A549 (cell line): Measurements from ENCODE around the gene ACP3. TPM values are rescaled to one million over a fixed set of nuclear protein-coding genes. Genes with fewer than 3 reads are reported as not detected.

ENCODE experiments used
- ATAC-seq, 2 experiments: fragments of 200-7000 bp in 1 of 2; fragments of >200 bp in 1 of 2; cut with Nextera tagmentation in 1 of 2; cut with Tn5 transposase in 1 of 2; 3 replicates each; pipeline versions ENCODE4 v1.8.0 to v1.9.1; 2018 to 2020; ENCODE audit warnings: mild to moderate bottlenecking in 1 of 2, moderate library complexity in 1 of 2
- CTCF ChIA-PET: fragments of 300-600 bp; sonication (Branson Sonifier 250); formaldehyde crosslinking; extraction: SDS; loops from one replicate; lab custom pipeline; 2021; ENCODE audit warnings: antibody characterized with exemption, inconsistent platforms; lab: Yijun Ruan, JAX
- POLR2A ChIA-PET: fragments of 350-600 bp; formaldehyde crosslinking; extraction: SDS; loops from one replicate; lab custom pipeline; 2021; ENCODE audit warnings: antibody characterized with exemption, inconsistent platforms; lab: Yijun Ruan, JAX
- DNase-seq, 2 experiments: peaks; one replicate each; pipeline versions ENCODE4 v3.0.0 to v3.0.0-alpha.2; 2011 to 2016; ENCODE audit warnings: low read depth in 1 of 2, low spot score in 1 of 2
- FAIRE-seq: peaks from 2 replicates; lab custom pipeline; 2011; peaks lifted over from hg19 to GRCh38; lab: Jason Lieb, UNC
- H3K27ac ChIP-seq, 2 experiments: fragments of >200 bp; sonication (Bioruptor Twin); formaldehyde crosslinking; 3 replicates each; pipeline ENCODE4 v1.5.1; 2016 to 2017
- H3K4me1 ChIP-seq: fragments of >200 bp; sonication (Bioruptor Twin); formaldehyde crosslinking; 3 replicates; pipeline ENCODE4 v1.6.1; 2016
- H3K4me2 ChIP-seq: fragments of >200 bp; sonication (Bioruptor Twin); formaldehyde crosslinking; 3 replicates; pipeline ENCODE4 v1.6.1; 2016
- H3K4me3 ChIP-seq: fragments of >200 bp; sonication (Bioruptor Twin); formaldehyde crosslinking; 3 replicates; pipeline ENCODE4 v1.5.1; 2016
- H3K9me3 ChIP-seq: fragments of >200 bp; sonication (Bioruptor Twin); formaldehyde crosslinking; 3 replicates; pipeline ENCODE4 v1.6.1; 2016
- BHLHE40 ChIP-seq: IDR thresholded peaks from 2 replicates; pipeline ENCODE4 v1.6.1; 2012; ENCODE audit warnings: low read depth, low read length, inconsistent platforms
- EHF ChIP-seq: fragments of 250-450 bp; sonication (Bioruptor Pico); IDR thresholded peaks from 2 replicates; pipeline ENCODE4 v1.5.0; 2020; ENCODE audit warnings: mild to moderate bottlenecking
- EHMT2 ChIP-seq: fragments of 200-600 bp; sonication (generic); IDR thresholded peaks from 2 replicates; pipeline ENCODE4 v1.6.1; 2016; ENCODE audit warnings: antibody characterized with exemption, low read depth, mild to moderate bottlenecking, moderate library complexity
- FOXS1 ChIP-seq: fragments of 250-450 bp; sonication (Bioruptor Pico); IDR thresholded peaks from 2 replicates; pipeline ENCODE4 v1.5.0; 2020; ENCODE audit warnings: mild to moderate bottlenecking, moderate library complexity
- HEYL ChIP-seq: fragments of 250-450 bp; sonication (Bioruptor Pico); IDR thresholded peaks from 2 replicates; pipeline ENCODE4 v1.8.0; 2021; ENCODE audit warnings: mild to moderate bottlenecking, moderate library complexity
- HOXA7 ChIP-seq: fragments of 250-450 bp; sonication (Bioruptor Pico); IDR thresholded peaks from 2 replicates; pipeline ENCODE4 v1.5.0; 2020; ENCODE audit warnings: mild to moderate bottlenecking, moderate library complexity
- KDM1A ChIP-seq: fragments of 200-600 bp; sonication (generic); IDR thresholded peaks from 2 replicates; pipeline ENCODE4 v1.6.1; 2016; ENCODE audit warnings: low read depth, mild to moderate bottlenecking
- KDM5A ChIP-seq: fragments of 200-600 bp; sonication (generic); IDR thresholded peaks from 2 replicates; pipeline ENCODE4 v1.6.1; 2016; ENCODE audit warnings: antibody characterized with exemption, mild to moderate bottlenecking
- NPAS2 ChIP-seq: fragments of 250-450 bp; sonication (Bioruptor Pico); IDR thresholded peaks from 2 replicates; pipeline ENCODE4 v1.8.0; 2022; ENCODE audit warnings: mild to moderate bottlenecking, moderate library complexity, borderline replicate concordance
- NR3C1 ChIP-seq: fragments of >200 bp; sonication (Bioruptor Twin); formaldehyde crosslinking; IDR thresholded peaks from 3 replicates; pipeline ENCODE4 v1.6.1; 2017
- PBX3 ChIP-seq: IDR thresholded peaks from 2 replicates; pipeline ENCODE4 v1.6.1; 2012
- RCOR1 ChIP-seq: fragments of 150-350 bp; IDR thresholded peaks from 2 replicates; pipeline ENCODE4 v1.6.1; 2014; ENCODE audit warnings: antibody characterized with exemption, low read length, low read depth
- RNF2 ChIP-seq: fragments of 200-600 bp; sonication (generic); IDR thresholded peaks from 2 replicates; pipeline ENCODE4 v1.6.1; 2016; ENCODE audit warnings: low read depth, mild to moderate bottlenecking, antibody characterized with exemption, moderate library complexity, borderline replicate concordance
- SMC3 ChIP-seq: fragments of >200 bp; sonication (Bioruptor Twin); formaldehyde crosslinking; IDR thresholded peaks from 3 replicates; pipeline ENCODE4 v1.6.1; 2018; ENCODE audit warnings: inconsistent platforms
- ZFP36 ChIP-seq: fragments of 450-650 bp; IDR thresholded peaks from 2 replicates; pipeline ENCODE4 v1.6.1; 2014; ENCODE audit warnings: borderline replicate concordance; ENCODE audit not compliant: partially characterized antibody
- ZNF302 ChIP-seq: fragments of 250-450 bp; sonication (Bioruptor Pico); IDR thresholded peaks from 2 replicates; pipeline ENCODE4 v1.9.0; 2021; ENCODE audit warnings: inconsistent platforms, mild to moderate bottlenecking, moderate library complexity
- ZSCAN20 ChIP-seq: fragments of 250-450 bp; sonication (Bioruptor Pico); IDR thresholded peaks from 2 replicates; pipeline ENCODE4 v1.8.0; 2022; ENCODE audit warnings: mild to moderate bottlenecking, moderate library complexity
- WGBS: methylation state at CpG from one replicate; pipeline ENCODE4 v1.1.6; 2017; ENCODE audit errors: missing lambda C conversion rate; 5-methylcytosine and 5-hydroxymethylcytosine counted together
- polyA plus RNA-seq, 4 experiments: library from polyadenylated mRNA; depleted of rRNA in 3 of 4; stranded (reverse); fragments of >200 nt; fragmentation: RNase III in 1 of 4; extraction: RNeasy Plus Mini Kit Qiagen cat#74134 plus additional on column Dnase treatment in 1 of 4; gene quantifications; 2 replicates in 3 of 4; 3 replicates in 1 of 4; pipeline ENCODE4 v1.2.3, GENCODE V29; 2011 to 2017
- TF ChIP-seq, protein P1 (sequence below): fragments of 250-450 bp; sonication (Bioruptor Pico); IDR thresholded peaks from 2 replicates; pipeline ENCODE4 v1.5.0; 2020; ENCODE audit warnings: low read depth, mild to moderate bottlenecking, moderate library complexity
- TF ChIP-seq, protein P2 (sequence below): IDR thresholded peaks from 2 replicates; pipeline ENCODE4 v1.6.1; 2012
- TF ChIP-seq, protein P3 (sequence below): fragments of >200 bp; sonication (Bioruptor Twin); formaldehyde crosslinking; IDR thresholded peaks from 3 replicates; pipeline ENCODE4 v1.6.1; 2016
- TF ChIP-seq, protein P4 (sequence below): fragments of >200 bp; sonication (Bioruptor Twin); formaldehyde crosslinking; IDR thresholded peaks from 3 replicates; pipeline ENCODE4 v1.5.1; 2016

The ACP3 gene
- polyA plus RNA-seq, 2 of the 4 experiments (the other 2 are of a cell fraction): 0.09 to 0.19 TPM

GRCh38 chr3:132288357-132288756, 28.9 kb upstream of the ACP3 start:
- TF ChIP-seq KDM1A (no peak), NPAS2 (CRISPR knock-in tag) (no peak)
- ChIA-PET POLR2A (no interaction called here), CTCF (interaction anchor here (2.0 kb wide), 1 partner anchor 31 kb away, joined by 6 read pairs; no protein-coding TSS in a partner anchor)
- FAIRE-seq (no peak), DNase-seq (no peak), ATAC-seq (no peak)
- peaks cover 11% of the 10 kb centered on the region; the same call in 1 of the 3 replicates for H3K4me1 ChIP-seq
- H3K27ac ChIP-seq: no peak overlapping the region
- H3K9me3 ChIP-seq: no peaks in the 10 kb centered on the region
- H3K4me2 ChIP-seq: no peak overlapping the region
- H3K4me3 ChIP-seq: no peak overlapping the region
- WGBS: 67% methylated on average over 2 of the region's 2 CpGs

DNA sequence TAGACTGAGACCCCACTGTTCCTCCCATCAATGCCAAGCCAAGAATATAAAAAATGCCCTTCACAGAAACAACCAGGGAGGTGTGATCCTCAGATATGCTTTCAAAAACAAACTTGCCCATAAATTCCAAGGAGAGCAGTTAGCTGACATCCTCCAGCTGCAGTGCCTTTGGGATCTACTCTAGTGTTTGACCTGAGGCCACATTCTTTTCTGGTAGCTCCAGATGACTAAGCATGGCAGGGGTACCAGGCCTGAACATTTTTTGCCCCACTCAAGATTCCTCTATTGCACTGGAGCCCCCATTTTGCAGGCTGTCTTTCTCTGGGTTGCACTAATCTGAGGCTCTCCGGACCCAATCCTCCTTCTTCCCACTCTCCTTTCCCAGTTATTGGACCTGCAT, 27.9 kb upstream of the ACP3 start:
- ChIA-PET CTCF (interaction anchor here (1.5 kb wide), 1 partner anchor 53 kb away, joined by 6 read pairs; no protein-coding TSS in a partner anchor), POLR2A (no interaction called here)
- DNase-seq (no peak), FAIRE-seq (no peak), ATAC-seq (no peak)
- 75% methylated on average over 1 of the region's 1 CpG for WGBS
- H3K4me1 ChIP-seq: peaks cover 11% of the 10 kb centered on the region; the same call in 1 of the 3 replicates
- H3K4me2 ChIP-seq: no peak overlapping the region
- TF ChIP-seq FOXS1 (CRISPR knock-in tag): no peak
- TF ChIP-seq NPAS2 (CRISPR knock-in tag): no peak
- TF ChIP-seq BHLHE40: no peak
- no peak for TF ChIP-seq ZSCAN20 (CRISPR knock-in tag)
- TF ChIP-seq PBX3: no peak
- no peak for TF ChIP-seq HEYL (CRISPR knock-in tag)
- TF ChIP-seq SMC3: no peak
- no peak overlapping the region for H3K27ac ChIP-seq
- no peak overlapping the region for H3K4me3 ChIP-seq
- no peaks in the 10 kb centered on the region for H3K9me3 ChIP-seq

DNA sequence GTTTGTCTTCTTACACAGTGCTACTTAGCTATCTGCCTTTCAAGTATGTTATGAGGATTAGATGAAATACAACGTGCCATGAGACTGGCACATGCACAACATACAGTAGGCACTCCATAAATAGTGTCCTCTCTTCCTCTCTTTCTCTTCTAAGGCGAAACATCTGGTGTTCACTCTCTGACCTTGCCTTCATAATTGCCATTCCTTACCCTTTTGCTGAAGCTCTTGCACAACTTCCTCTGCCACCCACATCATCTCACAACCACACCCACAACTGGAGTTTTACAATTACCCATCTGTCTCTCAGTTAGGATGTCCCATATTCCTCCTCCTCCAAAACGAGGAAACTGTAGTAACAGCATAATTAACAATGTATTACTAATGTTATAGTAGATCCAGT, 26.4 kb upstream of the ACP3 start:
- no peak for ATAC-seq
- CTCF ChIA-PET: interaction anchor here (0.6 to 1.5 kb wide), 2 partner anchors 9 to 51 kb away, joined by 3 to 6 read pairs; no protein-coding TSS in a partner anchor
- WGBS: 50% methylated on average over 3 of the region's 3 CpGs

More for the DNA sequence above, 26.4 kb upstream of the ACP3 start:
- Histone ChIP-seq H3K4me3 (no peak overlapping the region), H3K4me1 (peaks cover 11% of the 10 kb centered on the region; the same call in 1 of the 3 replicates), H3K9me3 (no peaks in the 10 kb centered on the region), H3K27ac (no peak overlapping the region), H3K4me2 (peak overlapping the region; percentile 8; the same call in 2 of the 3 replicates)
- POLR2A ChIA-PET: no interaction called here
- DNase-seq: peak in 1 of 2 experiments; percentile 9
- no peak for FAIRE-seq
- TF ChIP-seq ZNF302 (no peak), KDM5A (no peak), ZSCAN20 (CRISPR knock-in tag) (no peak), PBX3 (no peak), RCOR1 (no peak), HOXA7 (CRISPR knock-in tag) (no peak), RNF2 (no peak), NR3C1 (no peak), KDM1A (no peak), EHF (CRISPR knock-in tag) (no peak), EHMT2 (no peak), ZFP36 (no peak)
- TF ChIP-seq, protein P1, sequence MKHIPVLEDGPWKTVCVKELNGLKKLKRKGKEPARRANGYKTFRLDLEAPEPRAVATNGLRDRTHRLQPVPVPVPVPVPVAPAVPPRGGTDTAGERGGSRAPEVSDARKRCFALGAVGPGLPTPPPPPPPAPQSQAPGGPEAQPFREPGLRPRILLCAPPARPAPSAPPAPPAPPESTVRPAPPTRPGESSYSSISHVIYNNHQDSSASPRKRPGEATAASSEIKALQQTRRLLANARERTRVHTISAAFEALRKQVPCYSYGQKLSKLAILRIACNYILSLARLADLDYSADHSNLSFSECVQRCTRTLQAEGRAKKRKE: no peak
- TF ChIP-seq, protein P2, sequence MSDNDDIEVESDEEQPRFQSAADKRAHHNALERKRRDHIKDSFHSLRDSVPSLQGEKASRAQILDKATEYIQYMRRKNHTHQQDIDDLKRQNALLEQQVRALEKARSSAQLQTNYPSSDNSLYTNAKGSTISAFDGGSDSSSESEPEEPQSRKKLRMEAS: no peak
- TF ChIP-seq, protein P3, sequence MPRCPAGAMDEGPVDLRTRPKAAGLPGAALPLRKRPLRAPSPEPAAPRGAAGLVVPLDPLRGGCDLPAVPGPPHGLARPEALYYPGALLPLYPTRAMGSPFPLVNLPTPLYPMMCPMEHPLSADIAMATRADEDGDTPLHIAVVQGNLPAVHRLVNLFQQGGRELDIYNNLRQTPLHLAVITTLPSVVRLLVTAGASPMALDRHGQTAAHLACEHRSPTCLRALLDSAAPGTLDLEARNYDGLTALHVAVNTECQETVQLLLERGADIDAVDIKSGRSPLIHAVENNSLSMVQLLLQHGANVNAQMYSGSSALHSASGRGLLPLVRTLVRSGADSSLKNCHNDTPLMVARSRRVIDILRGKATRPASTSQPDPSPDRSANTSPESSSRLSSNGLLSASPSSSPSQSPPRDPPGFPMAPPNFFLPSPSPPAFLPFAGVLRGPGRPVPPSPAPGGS: no peak
- TF ChIP-seq, protein P4, sequence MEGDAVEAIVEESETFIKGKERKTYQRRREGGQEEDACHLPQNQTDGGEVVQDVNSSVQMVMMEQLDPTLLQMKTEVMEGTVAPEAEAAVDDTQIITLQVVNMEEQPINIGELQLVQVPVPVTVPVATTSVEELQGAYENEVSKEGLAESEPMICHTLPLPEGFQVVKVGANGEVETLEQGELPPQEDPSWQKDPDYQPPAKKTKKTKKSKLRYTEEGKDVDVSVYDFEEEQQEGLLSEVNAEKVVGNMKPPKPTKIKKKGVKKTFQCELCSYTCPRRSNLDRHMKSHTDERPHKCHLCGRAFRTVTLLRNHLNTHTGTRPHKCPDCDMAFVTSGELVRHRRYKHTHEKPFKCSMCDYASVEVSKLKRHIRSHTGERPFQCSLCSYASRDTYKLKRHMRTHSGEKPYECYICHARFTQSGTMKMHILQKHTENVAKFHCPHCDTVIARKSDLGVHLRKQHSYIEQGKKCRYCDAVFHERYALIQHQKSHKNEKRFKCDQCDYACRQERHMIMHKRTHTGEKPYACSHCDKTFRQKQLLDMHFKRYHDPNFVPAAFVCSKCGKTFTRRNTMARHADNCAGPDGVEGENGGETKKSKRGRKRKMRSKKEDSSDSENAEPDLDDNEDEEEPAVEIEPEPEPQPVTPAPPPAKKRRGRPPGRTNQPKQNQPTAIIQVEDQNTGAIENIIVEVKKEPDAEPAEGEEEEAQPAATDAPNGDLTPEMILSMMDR: no peak
